COLO668 (cell line): ENCODE measurements around the gene LGALS7.
"Not testable (repeated sequence)": the region's sequence is repeated elsewhere in the genome, so short reads cannot be mapped to it uniquely, and the experiment has no call there.

Experiments used
- DNase-seq: peaks from one replicate; lab custom pipeline; 2025; ENCODE audit not compliant: unreplicated experiment; lab: John Stamatoyannopoulos, UW

LGALS7 gene

DNA sequence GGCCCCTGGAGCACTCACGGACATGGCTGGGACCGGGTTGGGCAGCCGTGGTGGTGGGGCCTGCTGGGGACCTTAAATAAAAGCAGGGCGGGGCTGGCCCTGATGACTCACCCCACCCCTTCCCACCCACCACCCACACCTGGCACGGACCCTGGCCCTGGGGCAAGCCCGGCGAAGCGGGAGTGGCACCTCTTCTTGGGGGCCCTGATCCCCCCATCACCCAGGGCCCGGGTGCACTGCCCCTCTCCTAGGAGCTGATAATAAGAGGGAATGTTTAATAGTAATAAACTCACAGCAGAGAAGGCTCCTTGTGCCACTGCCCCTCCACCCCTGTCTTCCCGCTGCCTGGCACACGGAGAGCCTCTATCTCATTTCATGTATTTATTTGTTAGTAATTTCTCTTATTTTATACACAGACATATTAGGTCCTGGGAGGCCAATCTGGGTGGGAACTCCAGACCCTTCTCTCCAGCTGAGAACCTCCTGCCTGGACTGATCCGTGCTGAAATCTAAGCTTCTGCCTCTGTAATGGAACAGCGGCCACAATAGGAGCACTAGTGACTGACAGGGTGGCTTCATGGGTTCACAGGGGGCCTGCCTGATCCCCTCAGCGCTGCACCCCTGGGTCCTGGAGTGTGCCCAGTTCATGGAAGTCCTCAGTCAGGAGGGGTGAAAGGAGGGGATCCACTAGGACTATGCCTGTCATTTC, at the start of gene LGALS7:
Gene LGALS7, minus strand, starts transcription at position 49 of the 709 bp plus-strand sequence. Its CDS starts 25 bp downstream, at position 24.
- no peak for DNase-seq

- DNase-seq = not testable (repeated sequence)
These were observed 48.0 kb upstream of the LGALS7 start for GRCh38 chr19:38821230-38821825.

DNA sequence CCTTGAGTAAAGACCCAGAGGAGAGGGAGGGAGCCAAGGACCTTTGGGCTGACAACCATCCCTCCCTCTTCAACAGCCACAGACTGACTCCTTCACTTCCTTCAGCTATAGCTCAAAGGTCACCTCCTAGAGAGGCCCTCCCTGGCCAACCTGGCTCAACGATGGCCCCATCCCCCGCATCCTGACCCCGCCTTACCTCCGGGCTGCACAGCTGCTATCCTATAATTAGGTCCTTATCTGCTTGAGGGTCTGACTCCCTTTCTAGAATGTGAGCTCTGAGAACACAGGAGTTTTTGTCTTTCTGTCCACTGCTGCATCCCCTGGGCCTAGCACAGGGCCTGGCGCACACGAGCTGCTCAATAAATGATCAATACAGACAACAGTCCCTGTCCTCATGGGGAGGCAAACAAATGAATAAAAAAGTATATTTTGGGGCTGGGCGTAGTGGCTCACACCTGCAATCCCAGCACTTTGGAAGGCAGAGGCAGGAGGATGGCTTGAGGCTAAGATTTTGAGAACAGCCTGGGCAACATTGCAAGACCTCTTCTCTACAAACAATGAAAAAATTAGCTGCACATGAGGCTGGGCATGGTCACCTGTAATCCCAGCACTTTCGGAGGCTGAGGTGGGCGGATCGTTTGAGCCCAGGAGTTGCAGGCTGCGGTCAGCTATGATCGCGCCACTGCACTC, 46.1 kb upstream of the LGALS7 start:
- peak; percentile 13 for DNase-seq

DNA sequence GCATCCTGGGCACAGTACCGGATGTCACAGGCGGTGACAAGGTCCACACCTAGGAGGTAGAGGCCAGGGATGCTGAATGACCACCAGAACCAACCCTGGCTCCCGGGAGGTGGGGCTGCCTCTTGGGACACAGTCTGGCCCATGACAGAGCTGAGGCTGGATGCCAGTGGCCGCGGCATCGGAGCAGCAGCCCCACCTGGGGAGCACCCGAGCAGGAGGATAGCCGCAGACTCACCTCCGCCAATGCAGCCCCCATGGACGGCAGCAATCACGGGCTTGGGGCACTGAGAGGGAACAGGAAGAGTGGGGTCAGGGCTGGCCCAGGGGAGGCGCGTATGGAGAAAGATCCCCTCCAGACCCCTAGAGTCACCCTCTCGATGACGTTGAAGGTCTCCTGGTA, 43.8 kb upstream of the LGALS7 start:
- no peak for DNase-seq

GRCh38 chr19:38816131-38816750, 42.9 kb upstream of the LGALS7 start:
- DNase-seq = no peak

DNA sequence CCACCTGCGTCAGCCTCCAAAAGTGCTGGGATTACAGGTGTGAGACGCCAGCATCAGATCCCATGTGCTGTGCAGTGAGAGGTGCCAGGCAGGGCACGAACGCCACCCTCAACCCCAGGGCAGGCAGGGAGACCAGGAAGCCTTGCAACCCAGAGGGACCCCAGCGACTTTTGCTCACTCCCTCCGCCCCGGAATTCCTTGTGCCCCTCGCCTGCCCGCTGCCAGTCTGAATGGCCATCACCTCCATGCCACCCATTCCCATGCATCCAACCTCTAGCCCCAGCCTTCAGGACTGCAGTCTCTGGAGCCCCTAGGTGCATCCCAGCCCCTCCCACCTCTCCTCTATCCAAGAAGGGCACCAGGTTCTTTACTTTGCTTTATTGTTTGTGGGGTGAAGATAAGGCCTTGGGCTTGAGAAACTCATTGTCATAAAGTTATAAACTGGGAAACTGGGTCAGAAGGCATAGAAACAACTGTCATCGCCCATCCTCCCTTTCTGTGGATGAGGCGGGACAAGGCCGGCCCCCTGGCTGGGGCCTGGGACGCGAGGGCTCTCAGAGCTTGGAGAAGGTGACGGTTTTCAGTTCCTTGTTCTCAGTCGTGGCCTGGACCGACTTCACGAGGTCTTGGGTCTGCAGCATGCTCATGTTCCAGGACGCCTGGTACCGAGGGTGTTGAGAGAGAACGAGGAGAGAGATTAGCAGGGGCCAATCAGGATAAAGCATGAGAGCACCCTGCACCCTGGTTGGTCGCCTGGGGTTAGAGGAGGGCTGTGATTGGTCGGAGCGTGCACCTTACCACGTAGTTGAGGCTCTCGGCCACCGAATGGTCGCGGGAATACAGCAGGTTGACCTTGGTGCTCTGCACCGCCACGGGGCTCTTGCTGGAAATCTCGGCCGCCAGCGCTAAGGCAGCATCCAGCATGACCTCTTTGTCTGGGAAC, 42.0 kb upstream of the LGALS7 start:
- no peak for DNase-seq

DNA sequence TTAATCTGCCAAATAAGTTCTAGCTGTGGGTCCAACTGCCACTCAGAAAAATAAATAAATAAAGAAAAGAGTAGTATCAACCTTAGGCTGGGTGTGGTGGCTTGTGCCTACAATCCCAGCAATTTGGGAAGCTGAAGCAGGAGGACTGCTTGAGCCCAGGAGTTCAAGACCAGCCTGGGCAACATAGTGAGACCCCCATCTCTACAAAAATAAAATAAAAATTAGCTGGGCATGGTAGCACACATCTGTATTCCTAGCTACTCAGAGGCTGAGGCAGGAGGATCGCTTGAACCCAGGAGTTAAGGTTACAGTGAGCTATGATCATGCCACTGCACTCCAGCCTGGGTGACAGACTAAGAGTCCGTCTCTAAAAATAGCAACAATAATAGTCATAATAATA, 40.6 kb upstream of the LGALS7 start:
- DNase-seq = not testable (repeated sequence)

GRCh38 chr19:38813323-38813722, 40.0 kb upstream of the LGALS7 start:
- no peak for DNase-seq

GRCh38 chr19:38812841-38813320, 39.6 kb upstream of the LGALS7 start, which contains the start of gene LGALS4:
TSS of gene LGALS4 (minus strand) at chr19:38812945. CDS start at chr19:38812886, 59 bp downstream.
- no peak for DNase-seq

DNA sequence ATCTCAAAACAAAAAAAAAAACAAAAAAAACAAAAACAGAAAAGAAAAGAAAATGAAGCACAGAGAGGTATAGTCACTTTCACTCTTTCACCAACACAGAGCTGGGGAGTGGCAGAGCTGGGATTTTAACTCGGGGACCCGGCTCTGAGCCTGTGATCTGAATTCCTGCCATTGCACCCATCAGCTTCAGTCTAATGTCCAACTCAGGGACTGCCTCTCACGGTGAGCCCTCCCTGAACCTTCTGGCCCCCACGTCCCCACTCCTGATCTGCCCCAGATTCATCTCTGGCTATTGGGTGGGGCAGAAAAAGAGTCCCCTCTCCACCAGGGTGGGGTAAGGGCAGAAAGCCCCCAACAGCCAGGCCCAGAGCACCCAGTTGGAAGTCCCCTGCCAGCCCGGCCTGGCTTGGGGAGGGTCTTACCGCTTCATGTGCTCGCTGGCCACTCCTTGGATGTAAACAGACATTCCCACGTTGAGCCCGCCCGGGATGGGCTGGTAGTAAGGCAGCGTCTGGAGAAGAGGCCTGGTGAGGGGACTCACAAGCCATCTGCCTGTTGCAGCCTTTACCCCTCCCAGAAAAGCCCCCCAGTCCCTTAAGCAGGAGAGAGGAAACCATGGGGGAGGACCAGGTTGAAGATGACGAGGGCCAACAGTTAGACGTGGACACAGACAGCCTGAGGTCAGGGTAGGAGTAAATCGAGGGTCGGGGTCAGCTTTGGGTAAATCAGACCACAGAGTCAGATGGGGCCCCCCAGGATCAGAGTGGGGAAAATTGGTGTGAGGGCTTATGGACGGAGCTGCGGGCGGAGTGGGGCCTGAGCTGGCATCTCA, 38.9 kb upstream of the LGALS7 start:
- no peak for DNase-seq

GRCh38 chr19:38809592-38810252, 36.4 kb upstream of the LGALS7 start:
- DNase-seq = no peak

- no peak for DNase-seq
These were observed 35.4 kb upstream of the LGALS7 start for GRCh38 chr19:38808741-38809140.

- not testable (repeated sequence) for DNase-seq
These were observed 34.2 kb upstream of the LGALS7 start for GRCh38 chr19:38807374-38808098.

GRCh38 chr19:38806371-38806770, 33.1 kb upstream of the LGALS7 start:
- DNase-seq = no peak

GRCh38 chr19:38805180-38805579, 31.9 kb upstream of the LGALS7 start:
- DNase-seq = no peak

- no peak for DNase-seq
These were observed 30.2 kb upstream of the LGALS7 start for GRCh38 chr19:38803543-38803942.

DNA sequence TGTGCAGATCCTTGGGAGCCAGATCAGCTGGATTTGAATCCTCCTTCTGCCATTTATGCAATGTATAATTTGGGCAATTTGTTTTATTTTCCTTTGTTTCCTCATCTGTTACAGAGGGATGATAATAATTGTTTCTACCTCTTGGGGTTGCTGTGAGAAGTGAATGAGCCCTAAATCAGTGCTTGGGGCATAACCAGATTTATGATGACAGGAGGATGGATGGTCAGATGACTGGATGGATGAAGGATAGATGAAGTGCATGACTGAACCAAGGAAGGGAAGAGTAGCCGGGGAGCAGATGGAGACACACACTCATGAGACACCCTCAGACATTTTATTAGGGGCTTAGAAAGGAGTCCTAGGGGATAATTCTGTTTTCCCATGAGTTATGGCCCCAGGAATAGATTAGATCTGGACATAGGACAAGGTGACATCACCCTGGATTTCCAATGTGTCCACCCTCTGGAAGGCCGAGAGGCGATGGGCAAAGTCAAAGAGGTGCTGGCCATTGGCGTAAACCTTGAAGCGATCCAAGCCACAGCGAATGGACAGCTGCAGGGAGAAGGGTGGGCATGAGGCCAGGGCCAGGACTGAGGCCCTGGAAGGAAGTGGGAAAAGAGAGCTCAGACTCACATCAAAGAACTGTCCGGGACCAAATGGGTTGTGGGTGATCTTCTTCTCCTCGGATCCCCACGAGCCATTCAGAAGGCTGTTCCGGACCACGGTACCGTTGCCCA, 28.2 kb upstream of the LGALS7 start:
- DNase-seq = no peak
